H1 (cell line): ENCODE results near the gene ITIH4. TPM values are rescaled to one million over a fixed set of nuclear protein-coding genes. Genes with fewer than 3 reads are reported as not detected.

Experiments used
- CTCF ChIA-PET: fragments of 300-600 bp; sonication (Branson Sonifier 250); formaldehyde crosslinking; loops from one replicate; lab custom pipeline; 2021; ENCODE audit not compliant: partially characterized antibody; lab: Charles Lee
- POLR2A ChIA-PET: fragments of 300-600 bp; sonication (Branson Sonifier 250); formaldehyde crosslinking; loops from one replicate; lab custom pipeline; 2021; ENCODE audit warnings: inconsistent platforms; ENCODE audit not compliant: partially characterized antibody; lab: Charles Lee
- DNase-seq, 2 experiments: peaks; one replicate each; pipeline versions ENCODE4 v3.0.0 to v3.0.0-alpha.2; 2010 to 2022; ENCODE audit warnings: low spot score in 2 of 2, low read depth in 1 of 2, mixed read lengths in 1 of 2
- FAIRE-seq: peaks from 2 replicates; lab custom pipeline; 2011; peaks lifted over from hg19 to GRCh38; lab: Jason Lieb, UNC
- H2AFZ ChIP-seq: 2 replicates; pipeline ENCODE4 v1.8.1; 2012; ENCODE audit warnings: low read length, inconsistent platforms
- H2AK5ac ChIP-seq: 2 replicates; pipeline ENCODE4 v1.6.1; 2013; ENCODE audit warnings: low read depth, low read length
- H2BK120ac ChIP-seq: replicated peaks from 2 replicates; pipeline ENCODE3; 2013; ENCODE audit warnings: low read depth, low read length, inconsistent platforms
- H2BK12ac ChIP-seq: 2 replicates; pipeline ENCODE4 v1.6.1; 2013; ENCODE audit warnings: low read depth, low read length
- H2BK15ac ChIP-seq: 2 replicates; pipeline ENCODE4 v1.6.1; 2013; ENCODE audit warnings: low read length
- H2BK20ac ChIP-seq: 2 replicates; pipeline ENCODE4 v1.6.1; 2013; ENCODE audit warnings: low read length
- H2BK5ac ChIP-seq: 2 replicates; pipeline ENCODE4 v1.6.1; 2013; ENCODE audit warnings: low read depth, low read length
- H3K14ac ChIP-seq: 2 replicates; pipeline ENCODE4 v1.6.1; 2013; ENCODE audit warnings: inconsistent platforms; ENCODE audit not compliant: insufficient read length
- H3K18ac ChIP-seq: 2 replicates; pipeline ENCODE4 v1.6.1; 2013; ENCODE audit warnings: low read length; ENCODE audit errors: extremely low read depth
- H3K23ac ChIP-seq: 2 replicates; pipeline ENCODE4 v1.6.1; 2013; ENCODE audit warnings: inconsistent platforms; ENCODE audit not compliant: insufficient read length
- H3K23me2 ChIP-seq: 2 replicates; pipeline ENCODE4 v1.6.1; 2013; ENCODE audit warnings: low read depth, low read length
- H3K27ac ChIP-seq: 2 replicates; pipeline ENCODE4 v1.6.1; 2011; ENCODE audit warnings: low read depth, low read length, inconsistent platforms
- H3K27me3 ChIP-seq, 4 experiments: replicated peaks in 1 of 4; 1 replicate in 1 of 4; 2 replicates in 3 of 4; pipeline versions ENCODE4 v1.6.1 to v1.8.1; 2011 to 2013; ENCODE audit warnings: low read length in 3 of 4, mild to moderate bottlenecking in 3 of 4, inconsistent platforms in 2 of 4, mixed read lengths in 2 of 4, moderate library complexity in 1 of 4; ENCODE audit not compliant: control insufficient read depth in 3 of 4, insufficient read depth in 3 of 4; ENCODE audit errors: extremely low read depth in 1 of 4
- H3K36me3 ChIP-seq, 4 experiments: 2 replicates each; pipeline versions ENCODE4 v1.6.1 to v1.8.1; 2011 to 2013; ENCODE audit warnings: mild to moderate bottlenecking in 4 of 4, low read length in 3 of 4, moderate library complexity in 2 of 4, control low read depth in 1 of 4, inconsistent platforms in 1 of 4; ENCODE audit not compliant: insufficient read depth in 4 of 4, control insufficient read depth in 2 of 4
- H3K4ac ChIP-seq: replicated peaks from 2 replicates; pipeline ENCODE3; 2013; ENCODE audit warnings: low read length, low read depth, mixed read lengths, inconsistent platforms; ENCODE audit not compliant: insufficient read length
- H3K4me1 ChIP-seq, 4 experiments: replicated peaks in 1 of 4; 1 replicate in 1 of 4; 2 replicates in 3 of 4; pipeline versions ENCODE4 v1.6.1 to v1.8.1; 2011 to 2013; ENCODE audit warnings: low read length in 3 of 4, inconsistent platforms in 2 of 4, mixed read lengths in 1 of 4; ENCODE audit not compliant: insufficient read depth in 4 of 4, control insufficient read depth in 3 of 4
- H3K4me2 ChIP-seq, 2 experiments: 2 replicates each; pipeline versions ENCODE4 v1.6.1 to v1.8.1; 2011 to 2013; ENCODE audit warnings: low read depth in 2 of 2, low read length in 2 of 2, control low read depth in 1 of 2, inconsistent platforms in 1 of 2, mild to moderate bottlenecking in 1 of 2; ENCODE audit not compliant: insufficient read depth in 1 of 2
- H3K4me3 ChIP-seq, 4 experiments: fragments of 200-600, 300-600 bp in 1 of 4; sonication (generic), shearing (Covaris generic), sonication (Bioruptor Twin) in 1 of 4; 2 replicates each; pipeline versions ENCODE4 v1.5.1 to v1.8.1; 2011 to 2016; ENCODE audit warnings: low read length in 4 of 4, low read depth in 3 of 4, control low read depth in 2 of 4, inconsistent platforms in 2 of 4, mild to moderate bottlenecking in 2 of 4, mixed read lengths in 1 of 4, moderate library complexity in 1 of 4; ENCODE audit not compliant: insufficient read depth in 2 of 4; ENCODE audit errors: extremely low read depth in 1 of 4
- H3K56ac ChIP-seq: replicated peaks from 2 replicates; pipeline ENCODE3; 2013; ENCODE audit warnings: low read depth, mild to moderate bottlenecking, mixed read lengths, low read length, inconsistent platforms; ENCODE audit not compliant: insufficient read length
- H3K79me1 ChIP-seq: 2 replicates; pipeline ENCODE4 v1.6.1; 2013; ENCODE audit warnings: low read depth, low read length, control low read depth
- H3K79me2 ChIP-seq, 2 experiments: 2 replicates each; pipeline versions ENCODE4 v1.6.1 to v1.8.1; 2012 to 2013; ENCODE audit warnings: low read length in 2 of 2, mild to moderate bottlenecking in 2 of 2, inconsistent platforms in 1 of 2; ENCODE audit not compliant: insufficient read depth in 2 of 2, control insufficient read depth in 1 of 2
- H3K9ac ChIP-seq, 4 experiments: replicated peaks in 1 of 4; 1 replicate in 1 of 4; 2 replicates in 3 of 4; pipeline versions ENCODE4 v1.6.1 to v1.8.1; 2011 to 2013; ENCODE audit warnings: low read depth in 3 of 4, low read length in 3 of 4, control low read depth in 2 of 4, mild to moderate bottlenecking in 2 of 4, moderate library complexity in 2 of 4, inconsistent platforms in 1 of 4; ENCODE audit errors: extremely low read depth in 1 of 4
- H3K9me3 ChIP-seq, 2 experiments: 2 replicates each; pipeline versions ENCODE4 v1.6.1 to v1.8.1; 2012 to 2013; ENCODE audit warnings: mild to moderate bottlenecking in 2 of 2, moderate library complexity in 2 of 2, control low read depth in 1 of 2, inconsistent platforms in 1 of 2, low read depth in 1 of 2, low read length in 1 of 2, mixed read lengths in 1 of 2; ENCODE audit not compliant: insufficient read depth in 2 of 2
- H4K20me1 ChIP-seq, 2 experiments: replicated peaks in 1 of 2; 2 replicates each; pipeline versions ENCODE3 to v1.8.1; 2011 to 2013; ENCODE audit warnings: inconsistent platforms in 2 of 2, low read length in 2 of 2, mild to moderate bottlenecking in 1 of 2; ENCODE audit not compliant: insufficient read depth in 2 of 2, control insufficient read depth in 1 of 2
- H4K5ac ChIP-seq: 2 replicates; pipeline ENCODE4 v1.6.1; 2013; ENCODE audit warnings: low read length, low read depth, mixed read lengths, inconsistent platforms; ENCODE audit not compliant: insufficient read length
- H4K8ac ChIP-seq: 2 replicates; pipeline ENCODE4 v1.8.0; 2013; ENCODE audit warnings: mild to moderate bottlenecking, moderate library complexity, low read length, inconsistent platforms; ENCODE audit not compliant: insufficient read depth; ENCODE audit errors: extremely low read depth
- H4K91ac ChIP-seq: replicated peaks from 2 replicates; pipeline ENCODE3; 2013; ENCODE audit warnings: low read length, mixed read lengths, inconsistent platforms; ENCODE audit not compliant: insufficient read length
- CTBP2 ChIP-seq: IDR thresholded peaks from 2 replicates; pipeline ENCODE4 v1.7.0; 2011; ENCODE audit warnings: borderline replicate concordance, mild to moderate bottlenecking, moderate library complexity, mixed read lengths, low read length; ENCODE audit not compliant: insufficient read depth, insufficient read length
- FOSL1 ChIP-seq: IDR thresholded peaks from 2 replicates; pipeline ENCODE4 v1.6.1; 2011; ENCODE audit warnings: mild to moderate bottlenecking, low read depth, low read length, moderate library complexity; ENCODE audit not compliant: insufficient read depth
- GABPA ChIP-seq: IDR thresholded peaks from 2 replicates; pipeline ENCODE4 v1.6.1; 2011; ENCODE audit warnings: mild to moderate bottlenecking, low read length, moderate library complexity, borderline replicate concordance; ENCODE audit not compliant: insufficient read depth
- NANOG ChIP-seq: IDR thresholded peaks from 2 replicates; pipeline ENCODE4 v1.6.1; 2011; ENCODE audit warnings: low read length, low read depth, mild to moderate bottlenecking, inconsistent platforms; ENCODE audit not compliant: insufficient read depth, poor library complexity, severe bottlenecking
- NRF1 ChIP-seq: IDR thresholded peaks from 2 replicates; pipeline ENCODE4 v1.6.1; 2011; ENCODE audit warnings: mild to moderate bottlenecking, low read depth, low read length, improper control_type of control experiment
- SP1 ChIP-seq: IDR thresholded peaks from 2 replicates; pipeline ENCODE4 v1.6.1; 2011; ENCODE audit warnings: low read depth, low read length
- WGBS, 2 experiments: shearing (Covaris generic) in 1 of 2; methylation state at CpG; one replicate each; pipeline versions ENCODE4 v1.1.6 to v1.1.7; 2013 to 2015; ENCODE audit warnings: low lambda C conversion rate in 2 of 2, mixed read lengths in 2 of 2, inconsistent platforms in 1 of 2, low coverage in 1 of 2, missing lambda C conversion rate in 1 of 2; ENCODE audit not compliant: insufficient replicate concordance in 2 of 2, insufficient coverage in 1 of 2, insufficient read length in 1 of 2; ENCODE audit errors: extremely low coverage in 1 of 2, missing lambda C conversion rate in 1 of 2; 5-methylcytosine and 5-hydroxymethylcytosine counted together
- polyA plus RNA-seq, 7 experiments: library from polyadenylated mRNA; depleted of rRNA in 3 of 7; stranded (reverse) in 5 of 7; unstranded in 2 of 7; fragments of >200 nt in 5 of 7; fragments of 200-250 nt in 2 of 7; gene quantifications; 1 replicate in 5 of 7; 2 replicates in 1 of 7; 4 replicates in 1 of 7; pipeline versions ENCODE4 v1.2.1 to v1.2.3, GENCODE V29; 2011 to 2013; ENCODE audit warnings: missing spikeins in 2 of 7, mixed read lengths in 2 of 7
- total RNA-seq: library from RNA; stranded (reverse); fragmentation: NEBNext Ultra II Directional; extraction: Animal tissue kit (Norgen Biotek cat#: 25700); gene quantifications from 2 replicates; pipeline ENCODE4 v1.2.1, GENCODE V29; 2021

ITIH4 gene
- total and polyA plus RNA-seq, 2 of the 8 experiments (the other 6 are each of a cell fraction or from before 2014, with no cell fraction given): 3.4 to 3.7 TPM

- H3K14ac ChIP-seq: no peak overlapping the region
- 86% methylated on average over 7 of the region's 7 CpGs; no CpG with 5 or more reads in 1 of the 2 experiments for WGBS, 2 experiments
- H3K23ac ChIP-seq: no peak overlapping the region
- no peak overlapping the region for H3K4ac ChIP-seq
- H3K23me2 ChIP-seq: peaks cover 5% of the 10 kb centered on the region; the same call in 1 of the 2 replicates
- no peak overlapping the region for H2BK120ac ChIP-seq
- H3K27ac ChIP-seq: no peak overlapping the region
- no peak overlapping the region for H2BK15ac ChIP-seq
- H3K79me1 ChIP-seq: no peaks in the 10 kb centered on the region
- H3K79me2 ChIP-seq: no peaks in the 10 kb centered on the region
- H2BK20ac ChIP-seq: no peak overlapping the region
- no peaks in the 10 kb centered on the region for H3K36me3 ChIP-seq
- no peak overlapping the region for H4K91ac ChIP-seq
- H2BK12ac ChIP-seq: no peak overlapping the region
- no peaks in the 10 kb centered on the region for H3K4me1 ChIP-seq
- H3K56ac ChIP-seq: no peak overlapping the region
- H3K9ac ChIP-seq: no peak overlapping the region
- FAIRE-seq: no peak
- H3K18ac ChIP-seq: no peak overlapping the region
- H4K20me1 ChIP-seq: no peaks in the 10 kb centered on the region
- H3K4me3 ChIP-seq: no peak overlapping the region
- DNase-seq: no peak
- POLR2A ChIA-PET: no interaction called here
- no peak overlapping the region for H2AK5ac ChIP-seq
- no peaks in the 10 kb centered on the region; a peak in 1 of 7 replicates for H3K27me3 ChIP-seq
- no peak overlapping the region for H2BK5ac ChIP-seq
- H2AFZ ChIP-seq: no peak overlapping the region
- H4K5ac ChIP-seq: no peak overlapping the region
- CTCF ChIA-PET: interaction anchor here (1.3 to 3.0 kb wide), 4 partner anchors 11 to 22 kb away, joined by 3 to 12 read pairs (median 7); no protein-coding TSS in a partner anchor
- H4K8ac ChIP-seq: no peak overlapping the region
- H3K4me2 ChIP-seq: no peak overlapping the region
- H3K9me3 ChIP-seq: no peaks in the 10 kb centered on the region
- no peak for TF ChIP-seq FOSL1
- no peak for TF ChIP-seq NRF1
- no peak for TF ChIP-seq NANOG
- no peak for TF ChIP-seq SP1
- no peak for TF ChIP-seq CTBP2
- TF ChIP-seq GABPA: no peak
Measured at GRCh38 chr3:52809662-52810377, 20.7 kb downstream of the ITIH4 start.
